ENCODE results near the gene NUP54.

DNA sequence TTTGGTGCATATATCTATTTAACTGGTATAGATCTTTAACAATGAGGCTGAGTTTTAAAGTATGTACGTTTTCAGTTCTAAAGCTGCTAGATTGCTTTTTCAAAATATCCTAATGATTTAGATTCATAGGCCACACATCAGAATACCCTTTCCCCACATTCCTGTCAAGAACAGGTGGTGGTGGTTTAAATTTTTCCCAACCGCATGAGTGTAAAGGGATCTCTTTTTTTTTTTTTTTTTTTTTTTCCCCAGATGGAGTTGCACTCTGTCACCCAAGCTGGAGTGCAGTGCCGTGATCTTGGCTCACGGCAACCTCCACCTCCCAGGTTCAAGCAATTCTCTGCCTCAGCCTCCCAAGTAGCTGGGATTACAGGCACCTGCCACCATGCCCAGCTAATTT is 28.0 kb downstream of the NUP54 start:
- TF ChIP-seq, protein P1, sequence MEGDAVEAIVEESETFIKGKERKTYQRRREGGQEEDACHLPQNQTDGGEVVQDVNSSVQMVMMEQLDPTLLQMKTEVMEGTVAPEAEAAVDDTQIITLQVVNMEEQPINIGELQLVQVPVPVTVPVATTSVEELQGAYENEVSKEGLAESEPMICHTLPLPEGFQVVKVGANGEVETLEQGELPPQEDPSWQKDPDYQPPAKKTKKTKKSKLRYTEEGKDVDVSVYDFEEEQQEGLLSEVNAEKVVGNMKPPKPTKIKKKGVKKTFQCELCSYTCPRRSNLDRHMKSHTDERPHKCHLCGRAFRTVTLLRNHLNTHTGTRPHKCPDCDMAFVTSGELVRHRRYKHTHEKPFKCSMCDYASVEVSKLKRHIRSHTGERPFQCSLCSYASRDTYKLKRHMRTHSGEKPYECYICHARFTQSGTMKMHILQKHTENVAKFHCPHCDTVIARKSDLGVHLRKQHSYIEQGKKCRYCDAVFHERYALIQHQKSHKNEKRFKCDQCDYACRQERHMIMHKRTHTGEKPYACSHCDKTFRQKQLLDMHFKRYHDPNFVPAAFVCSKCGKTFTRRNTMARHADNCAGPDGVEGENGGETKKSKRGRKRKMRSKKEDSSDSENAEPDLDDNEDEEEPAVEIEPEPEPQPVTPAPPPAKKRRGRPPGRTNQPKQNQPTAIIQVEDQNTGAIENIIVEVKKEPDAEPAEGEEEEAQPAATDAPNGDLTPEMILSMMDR (IDR thresholded peaks at IDR 0.05; ENCODE audit: insufficient read depth, low read length), result no peak
- TF ChIP-seq POLR2AphosphoS5 (IDR thresholded peaks at IDR 0.05; ENCODE audit: low read depth), result no peak
- TF ChIP-seq, protein P2, sequence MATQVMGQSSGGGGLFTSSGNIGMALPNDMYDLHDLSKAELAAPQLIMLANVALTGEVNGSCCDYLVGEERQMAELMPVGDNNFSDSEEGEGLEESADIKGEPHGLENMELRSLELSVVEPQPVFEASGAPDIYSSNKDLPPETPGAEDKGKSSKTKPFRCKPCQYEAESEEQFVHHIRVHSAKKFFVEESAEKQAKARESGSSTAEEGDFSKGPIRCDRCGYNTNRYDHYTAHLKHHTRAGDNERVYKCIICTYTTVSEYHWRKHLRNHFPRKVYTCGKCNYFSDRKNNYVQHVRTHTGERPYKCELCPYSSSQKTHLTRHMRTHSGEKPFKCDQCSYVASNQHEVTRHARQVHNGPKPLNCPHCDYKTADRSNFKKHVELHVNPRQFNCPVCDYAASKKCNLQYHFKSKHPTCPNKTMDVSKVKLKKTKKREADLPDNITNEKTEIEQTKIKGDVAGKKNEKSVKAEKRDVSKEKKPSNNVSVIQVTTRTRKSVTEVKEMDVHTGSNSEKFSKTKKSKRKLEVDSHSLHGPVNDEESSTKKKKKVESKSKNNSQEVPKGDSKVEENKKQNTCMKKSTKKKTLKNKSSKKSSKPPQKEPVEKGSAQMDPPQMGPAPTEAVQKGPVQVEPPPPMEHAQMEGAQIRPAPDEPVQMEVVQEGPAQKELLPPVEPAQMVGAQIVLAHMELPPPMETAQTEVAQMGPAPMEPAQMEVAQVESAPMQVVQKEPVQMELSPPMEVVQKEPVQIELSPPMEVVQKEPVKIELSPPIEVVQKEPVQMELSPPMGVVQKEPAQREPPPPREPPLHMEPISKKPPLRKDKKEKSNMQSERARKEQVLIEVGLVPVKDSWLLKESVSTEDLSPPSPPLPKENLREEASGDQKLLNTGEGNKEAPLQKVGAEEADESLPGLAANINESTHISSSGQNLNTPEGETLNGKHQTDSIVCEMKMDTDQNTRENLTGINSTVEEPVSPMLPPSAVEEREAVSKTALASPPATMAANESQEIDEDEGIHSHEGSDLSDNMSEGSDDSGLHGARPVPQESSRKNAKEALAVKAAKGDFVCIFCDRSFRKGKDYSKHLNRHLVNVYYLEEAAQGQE (IDR thresholded peaks at IDR 0.05; ENCODE audit: insufficient replicate concordance, low read depth), result no peak

Measured in HL-60 (cell line).